ENCODE results near the gene NEK4.

DNA sequence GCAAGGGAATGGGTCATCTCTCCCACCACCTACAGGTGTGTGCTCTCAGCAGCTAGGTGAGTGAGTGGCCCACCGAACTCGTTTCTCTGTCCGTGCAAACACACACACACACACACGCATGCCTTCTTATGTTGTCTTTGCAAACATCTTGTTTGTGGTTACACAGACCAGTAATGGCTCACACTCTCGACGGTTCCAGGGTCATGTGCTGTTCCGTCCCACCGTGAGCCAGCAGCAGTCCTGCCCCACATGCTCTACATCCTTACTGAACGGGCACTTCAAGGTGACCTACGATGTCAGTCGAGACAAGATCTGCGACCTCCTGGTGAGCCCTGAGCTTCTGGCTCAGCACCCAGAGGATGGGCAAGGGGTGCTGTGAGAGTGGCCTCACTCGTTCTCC lies 11.0 kb upstream of the NEK4 start:
- TF ChIP-seq, protein P1, sequence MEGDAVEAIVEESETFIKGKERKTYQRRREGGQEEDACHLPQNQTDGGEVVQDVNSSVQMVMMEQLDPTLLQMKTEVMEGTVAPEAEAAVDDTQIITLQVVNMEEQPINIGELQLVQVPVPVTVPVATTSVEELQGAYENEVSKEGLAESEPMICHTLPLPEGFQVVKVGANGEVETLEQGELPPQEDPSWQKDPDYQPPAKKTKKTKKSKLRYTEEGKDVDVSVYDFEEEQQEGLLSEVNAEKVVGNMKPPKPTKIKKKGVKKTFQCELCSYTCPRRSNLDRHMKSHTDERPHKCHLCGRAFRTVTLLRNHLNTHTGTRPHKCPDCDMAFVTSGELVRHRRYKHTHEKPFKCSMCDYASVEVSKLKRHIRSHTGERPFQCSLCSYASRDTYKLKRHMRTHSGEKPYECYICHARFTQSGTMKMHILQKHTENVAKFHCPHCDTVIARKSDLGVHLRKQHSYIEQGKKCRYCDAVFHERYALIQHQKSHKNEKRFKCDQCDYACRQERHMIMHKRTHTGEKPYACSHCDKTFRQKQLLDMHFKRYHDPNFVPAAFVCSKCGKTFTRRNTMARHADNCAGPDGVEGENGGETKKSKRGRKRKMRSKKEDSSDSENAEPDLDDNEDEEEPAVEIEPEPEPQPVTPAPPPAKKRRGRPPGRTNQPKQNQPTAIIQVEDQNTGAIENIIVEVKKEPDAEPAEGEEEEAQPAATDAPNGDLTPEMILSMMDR (IDR thresholded peaks at IDR 0.05; ENCODE audit: low read depth, low read length, missing input control) = no peak
- TF ChIP-seq HNF4A (conservative IDR thresholded peaks at IDR 0.05) = no peak
